SK-N-SH (cell line): ENCODE measurements around the gene PAIP1.
"Not testable (repeated sequence)": the region's sequence is repeated elsewhere in the genome, so short reads cannot be mapped to it uniquely, and the experiment has no call there.

Source experiments
- CHD2 ChIP-seq: fragments of 150-350 bp; IDR thresholded peaks from 2 replicates; pipeline ENCODE4 v1.6.1; 2018; ENCODE audit warnings: low read length; ENCODE audit not compliant: partially characterized antibody
- EZH2phosphoT487 ChIP-seq: fragments of 200-600 bp; sonication (generic); IDR thresholded peaks from 2 replicates; pipeline ENCODE4 v1.6.1; 2017; ENCODE audit warnings: low read depth, mixed run types, mild to moderate bottlenecking, antibody characterized with exemption, moderate library complexity, borderline replicate concordance
- GABPA ChIP-seq: IDR thresholded peaks from 2 replicates; pipeline ENCODE4 v1.4.0; 2012; ENCODE audit warnings: low read depth, mild to moderate bottlenecking
- MEF2A ChIP-seq: IDR thresholded peaks from 2 replicates; pipeline ENCODE4 v1.4.0; 2012; ENCODE audit warnings: low read depth, borderline replicate concordance
- RAD21 ChIP-seq: IDR thresholded peaks from 2 replicates; pipeline ENCODE4 v1.6.1; 2012; ENCODE audit warnings: mild to moderate bottlenecking, low read length
- TF ChIP-seq, protein P1 (sequence below): fragments of 200-600 bp; sonication (generic); IDR thresholded peaks from 2 replicates; pipeline ENCODE4 v1.6.1; 2017; ENCODE audit warnings: antibody characterized with exemption, mild to moderate bottlenecking, moderate library complexity

DNA sequence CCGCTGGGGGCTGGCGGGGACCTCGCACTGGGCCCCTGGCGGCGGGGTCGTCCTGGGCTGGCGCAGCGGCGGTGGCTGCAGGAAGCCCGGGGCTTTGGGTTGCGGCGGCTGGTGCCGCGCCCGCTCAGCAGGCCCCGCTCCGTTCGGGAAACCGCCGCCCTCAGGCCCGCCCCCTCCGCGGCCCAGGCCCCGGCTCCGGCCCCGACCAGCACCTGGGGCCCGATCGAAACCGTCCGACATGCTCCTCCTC lies 345 bp downstream of the PAIP1 start:
- TF ChIP-seq, protein P1, sequence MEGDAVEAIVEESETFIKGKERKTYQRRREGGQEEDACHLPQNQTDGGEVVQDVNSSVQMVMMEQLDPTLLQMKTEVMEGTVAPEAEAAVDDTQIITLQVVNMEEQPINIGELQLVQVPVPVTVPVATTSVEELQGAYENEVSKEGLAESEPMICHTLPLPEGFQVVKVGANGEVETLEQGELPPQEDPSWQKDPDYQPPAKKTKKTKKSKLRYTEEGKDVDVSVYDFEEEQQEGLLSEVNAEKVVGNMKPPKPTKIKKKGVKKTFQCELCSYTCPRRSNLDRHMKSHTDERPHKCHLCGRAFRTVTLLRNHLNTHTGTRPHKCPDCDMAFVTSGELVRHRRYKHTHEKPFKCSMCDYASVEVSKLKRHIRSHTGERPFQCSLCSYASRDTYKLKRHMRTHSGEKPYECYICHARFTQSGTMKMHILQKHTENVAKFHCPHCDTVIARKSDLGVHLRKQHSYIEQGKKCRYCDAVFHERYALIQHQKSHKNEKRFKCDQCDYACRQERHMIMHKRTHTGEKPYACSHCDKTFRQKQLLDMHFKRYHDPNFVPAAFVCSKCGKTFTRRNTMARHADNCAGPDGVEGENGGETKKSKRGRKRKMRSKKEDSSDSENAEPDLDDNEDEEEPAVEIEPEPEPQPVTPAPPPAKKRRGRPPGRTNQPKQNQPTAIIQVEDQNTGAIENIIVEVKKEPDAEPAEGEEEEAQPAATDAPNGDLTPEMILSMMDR = not testable (repeated sequence)
- TF ChIP-seq CHD2, GABPA, RAD21, MEF2A, EZH2phosphoT487: not testable (repeated sequence)
